ENCODE measurements around the gene SIGLEC12. TPM values are rescaled to one million over a fixed set of nuclear protein-coding genes. Genes with fewer than 3 reads are reported as not detected.

Gene SIGLEC12
- total RNA-seq, 4 donors from 2014 or later: not detected

- TF ChIP-seq, protein P1, sequence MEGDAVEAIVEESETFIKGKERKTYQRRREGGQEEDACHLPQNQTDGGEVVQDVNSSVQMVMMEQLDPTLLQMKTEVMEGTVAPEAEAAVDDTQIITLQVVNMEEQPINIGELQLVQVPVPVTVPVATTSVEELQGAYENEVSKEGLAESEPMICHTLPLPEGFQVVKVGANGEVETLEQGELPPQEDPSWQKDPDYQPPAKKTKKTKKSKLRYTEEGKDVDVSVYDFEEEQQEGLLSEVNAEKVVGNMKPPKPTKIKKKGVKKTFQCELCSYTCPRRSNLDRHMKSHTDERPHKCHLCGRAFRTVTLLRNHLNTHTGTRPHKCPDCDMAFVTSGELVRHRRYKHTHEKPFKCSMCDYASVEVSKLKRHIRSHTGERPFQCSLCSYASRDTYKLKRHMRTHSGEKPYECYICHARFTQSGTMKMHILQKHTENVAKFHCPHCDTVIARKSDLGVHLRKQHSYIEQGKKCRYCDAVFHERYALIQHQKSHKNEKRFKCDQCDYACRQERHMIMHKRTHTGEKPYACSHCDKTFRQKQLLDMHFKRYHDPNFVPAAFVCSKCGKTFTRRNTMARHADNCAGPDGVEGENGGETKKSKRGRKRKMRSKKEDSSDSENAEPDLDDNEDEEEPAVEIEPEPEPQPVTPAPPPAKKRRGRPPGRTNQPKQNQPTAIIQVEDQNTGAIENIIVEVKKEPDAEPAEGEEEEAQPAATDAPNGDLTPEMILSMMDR (IDR thresholded peaks at IDR 0.05; ENCODE audit: low read depth): no peak
Measured at GRCh38 chr19:51469629-51470028, 32.0 kb downstream of the SIGLEC12 start.

- TF ChIP-seq, protein P1 (IDR thresholded peaks at IDR 0.05; ENCODE audit: low read depth): no peak
Measured at GRCh38 chr19:51469162-51469561, 32.4 kb downstream of the SIGLEC12 start.

DNA sequence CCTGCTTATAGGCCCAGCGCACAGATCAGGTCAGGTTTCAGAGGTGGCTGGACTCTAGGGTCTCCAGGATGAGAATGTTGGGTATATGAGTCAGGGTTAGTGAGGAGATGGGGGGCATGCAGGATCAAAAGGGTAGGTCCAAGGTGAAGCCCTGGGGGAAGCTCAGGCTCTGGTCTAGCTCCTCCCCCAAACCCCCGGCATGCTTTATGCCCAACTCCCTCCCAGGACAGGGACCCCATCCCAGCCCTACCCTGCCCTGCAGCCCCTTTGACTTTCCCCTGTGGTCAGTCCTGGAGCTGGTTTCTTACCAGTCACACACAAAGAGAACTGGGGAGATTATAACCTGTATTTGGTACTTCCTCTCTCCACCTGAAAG, 33.1 kb downstream of the SIGLEC12 start:
- TF ChIP-seq, protein P1 (IDR thresholded peaks at IDR 0.05; ENCODE audit: low read depth): no peak

DNA sequence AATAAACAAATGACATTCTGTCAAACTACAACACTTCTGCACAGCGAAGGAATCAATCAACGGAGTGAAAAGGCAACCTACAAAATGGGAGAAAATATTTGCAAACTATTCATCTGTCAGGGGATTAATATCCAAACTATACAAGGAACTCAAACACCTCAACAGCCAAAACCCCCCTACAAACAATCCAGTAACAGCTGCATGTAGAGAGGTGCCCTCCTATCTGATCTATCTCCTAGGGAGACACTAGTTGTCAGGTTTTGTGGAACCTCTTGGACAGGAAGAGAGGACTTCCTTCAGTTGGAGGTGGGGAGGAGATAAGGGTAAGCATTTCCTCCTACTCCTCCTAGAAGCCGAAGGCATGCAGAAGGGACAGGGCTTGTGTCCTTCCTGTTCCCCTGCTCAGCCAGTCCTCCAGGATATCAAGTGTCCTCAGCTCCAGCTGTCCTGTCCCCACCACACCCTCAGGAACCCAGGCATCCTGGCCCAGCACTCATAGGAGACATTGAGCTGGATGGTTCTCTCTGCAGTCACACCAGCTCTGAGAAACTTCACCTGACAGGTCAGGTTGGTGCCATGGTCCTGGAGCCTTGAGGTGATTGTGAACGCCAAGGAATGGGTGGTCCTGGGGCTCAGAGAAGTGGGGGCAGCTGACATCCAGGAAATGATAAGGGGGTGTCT, 33.6 kb downstream of the SIGLEC12 start:
- TF ChIP-seq, protein P1 (IDR thresholded peaks at IDR 0.05; ENCODE audit: low read depth): no peak

- TF ChIP-seq, protein P1 (IDR thresholded peaks at IDR 0.05; ENCODE audit: low read depth): no peak
Measured at GRCh38 chr19:51466723-51467122, 34.9 kb downstream of the SIGLEC12 start.

- TF ChIP-seq, protein P1 (IDR thresholded peaks at IDR 0.05; ENCODE audit: low read depth): no peak
Measured at GRCh38 chr19:51462681-51463080, 38.9 kb downstream of the SIGLEC12 start.

DNA sequence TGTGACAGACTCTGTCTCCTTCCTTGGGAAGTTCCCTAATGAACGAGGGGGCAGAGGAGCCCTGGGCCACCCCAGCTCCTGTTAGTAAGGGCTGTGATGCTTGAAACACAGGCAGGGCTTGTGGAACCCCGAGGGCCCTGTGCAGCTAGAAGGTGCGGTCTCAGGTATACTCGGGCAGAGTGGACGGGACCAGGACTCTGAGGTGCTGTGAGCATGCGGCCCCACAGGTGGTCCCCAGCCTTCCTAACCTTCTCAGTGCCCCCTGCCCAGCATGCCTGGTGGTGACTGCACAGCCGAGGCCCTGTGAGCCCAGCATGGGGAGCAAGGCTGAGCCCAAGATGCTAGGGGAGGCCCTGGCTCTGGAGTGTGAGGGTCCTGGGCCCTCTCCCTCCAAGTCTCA, 39.3 kb downstream of the SIGLEC12 start:
- TF ChIP-seq, protein P1 (IDR thresholded peaks at IDR 0.05; ENCODE audit: low read depth): no peak
